H1 (cell line): ENCODE data around the gene DHCR7. TPM values are rescaled to one million over a fixed set of nuclear protein-coding genes. Genes with fewer than 3 reads are reported as not detected.

ENCODE experiments used
- CTCF ChIA-PET: fragments of 300-600 bp; sonication (Branson Sonifier 250); formaldehyde crosslinking; loops from one replicate; lab custom pipeline; 2021; ENCODE audit not compliant: partially characterized antibody; lab: Charles Lee
- POLR2A ChIA-PET: fragments of 300-600 bp; sonication (Branson Sonifier 250); formaldehyde crosslinking; loops from one replicate; lab custom pipeline; 2021; ENCODE audit warnings: inconsistent platforms; ENCODE audit not compliant: partially characterized antibody; lab: Charles Lee
- DNase-seq, 2 experiments: peaks; one replicate each; pipeline versions ENCODE4 v3.0.0 to v3.0.0-alpha.2; 2010 to 2022; ENCODE audit warnings: low spot score in 2 of 2, low read depth in 1 of 2, mixed read lengths in 1 of 2
- FAIRE-seq: peaks from 2 replicates; lab custom pipeline; 2011; peaks lifted over from hg19 to GRCh38; lab: Jason Lieb, UNC
- H2AFZ ChIP-seq: 2 replicates; pipeline ENCODE4 v1.8.1; 2012; ENCODE audit warnings: low read length, inconsistent platforms
- H2AK5ac ChIP-seq: 2 replicates; pipeline ENCODE4 v1.6.1; 2013; ENCODE audit warnings: low read depth, low read length
- H2BK120ac ChIP-seq: replicated peaks from 2 replicates; pipeline ENCODE3; 2013; ENCODE audit warnings: low read depth, low read length, inconsistent platforms
- H2BK12ac ChIP-seq: 2 replicates; pipeline ENCODE4 v1.6.1; 2013; ENCODE audit warnings: low read depth, low read length
- H2BK15ac ChIP-seq: 2 replicates; pipeline ENCODE4 v1.6.1; 2013; ENCODE audit warnings: low read length
- H2BK20ac ChIP-seq: 2 replicates; pipeline ENCODE4 v1.6.1; 2013; ENCODE audit warnings: low read length
- H2BK5ac ChIP-seq: 2 replicates; pipeline ENCODE4 v1.6.1; 2013; ENCODE audit warnings: low read depth, low read length
- H3K14ac ChIP-seq: 2 replicates; pipeline ENCODE4 v1.6.1; 2013; ENCODE audit warnings: inconsistent platforms; ENCODE audit not compliant: insufficient read length
- H3K18ac ChIP-seq: 2 replicates; pipeline ENCODE4 v1.6.1; 2013; ENCODE audit warnings: low read length; ENCODE audit errors: extremely low read depth
- H3K23ac ChIP-seq: 2 replicates; pipeline ENCODE4 v1.6.1; 2013; ENCODE audit warnings: inconsistent platforms; ENCODE audit not compliant: insufficient read length
- H3K23me2 ChIP-seq: 2 replicates; pipeline ENCODE4 v1.6.1; 2013; ENCODE audit warnings: low read depth, low read length
- H3K27ac ChIP-seq: 2 replicates; pipeline ENCODE4 v1.6.1; 2011; ENCODE audit warnings: low read depth, low read length, inconsistent platforms
- H3K27me3 ChIP-seq, 4 experiments: replicated peaks in 1 of 4; 1 replicate in 1 of 4; 2 replicates in 3 of 4; pipeline versions ENCODE4 v1.6.1 to v1.8.1; 2011 to 2013; ENCODE audit warnings: low read length in 3 of 4, mild to moderate bottlenecking in 3 of 4, inconsistent platforms in 2 of 4, mixed read lengths in 2 of 4, moderate library complexity in 1 of 4; ENCODE audit not compliant: control insufficient read depth in 3 of 4, insufficient read depth in 3 of 4; ENCODE audit errors: extremely low read depth in 1 of 4
- H3K36me3 ChIP-seq, 4 experiments: 2 replicates each; pipeline versions ENCODE4 v1.6.1 to v1.8.1; 2011 to 2013; ENCODE audit warnings: mild to moderate bottlenecking in 4 of 4, low read length in 3 of 4, moderate library complexity in 2 of 4, control low read depth in 1 of 4, inconsistent platforms in 1 of 4; ENCODE audit not compliant: insufficient read depth in 4 of 4, control insufficient read depth in 2 of 4
- H3K4ac ChIP-seq: replicated peaks from 2 replicates; pipeline ENCODE3; 2013; ENCODE audit warnings: low read length, low read depth, mixed read lengths, inconsistent platforms; ENCODE audit not compliant: insufficient read length
- H3K4me1 ChIP-seq, 4 experiments: replicated peaks in 1 of 4; 1 replicate in 1 of 4; 2 replicates in 3 of 4; pipeline versions ENCODE4 v1.6.1 to v1.8.1; 2011 to 2013; ENCODE audit warnings: low read length in 3 of 4, inconsistent platforms in 2 of 4, mixed read lengths in 1 of 4; ENCODE audit not compliant: insufficient read depth in 4 of 4, control insufficient read depth in 3 of 4
- H3K4me2 ChIP-seq, 2 experiments: 2 replicates each; pipeline versions ENCODE4 v1.6.1 to v1.8.1; 2011 to 2013; ENCODE audit warnings: low read depth in 2 of 2, low read length in 2 of 2, control low read depth in 1 of 2, inconsistent platforms in 1 of 2, mild to moderate bottlenecking in 1 of 2; ENCODE audit not compliant: insufficient read depth in 1 of 2
- H3K4me3 ChIP-seq, 4 experiments: fragments of 200-600, 300-600 bp in 1 of 4; sonication (generic), shearing (Covaris generic), sonication (Bioruptor Twin) in 1 of 4; 2 replicates each; pipeline versions ENCODE4 v1.5.1 to v1.8.1; 2011 to 2016; ENCODE audit warnings: low read length in 4 of 4, low read depth in 3 of 4, control low read depth in 2 of 4, inconsistent platforms in 2 of 4, mild to moderate bottlenecking in 2 of 4, mixed read lengths in 1 of 4, moderate library complexity in 1 of 4; ENCODE audit not compliant: insufficient read depth in 2 of 4; ENCODE audit errors: extremely low read depth in 1 of 4
- H3K56ac ChIP-seq: replicated peaks from 2 replicates; pipeline ENCODE3; 2013; ENCODE audit warnings: low read depth, mild to moderate bottlenecking, mixed read lengths, low read length, inconsistent platforms; ENCODE audit not compliant: insufficient read length
- H3K79me1 ChIP-seq: 2 replicates; pipeline ENCODE4 v1.6.1; 2013; ENCODE audit warnings: low read depth, low read length, control low read depth
- H3K79me2 ChIP-seq, 2 experiments: 2 replicates each; pipeline versions ENCODE4 v1.6.1 to v1.8.1; 2012 to 2013; ENCODE audit warnings: low read length in 2 of 2, mild to moderate bottlenecking in 2 of 2, inconsistent platforms in 1 of 2; ENCODE audit not compliant: insufficient read depth in 2 of 2, control insufficient read depth in 1 of 2
- H3K9ac ChIP-seq, 4 experiments: replicated peaks in 1 of 4; 1 replicate in 1 of 4; 2 replicates in 3 of 4; pipeline versions ENCODE4 v1.6.1 to v1.8.1; 2011 to 2013; ENCODE audit warnings: low read depth in 3 of 4, low read length in 3 of 4, control low read depth in 2 of 4, mild to moderate bottlenecking in 2 of 4, moderate library complexity in 2 of 4, inconsistent platforms in 1 of 4; ENCODE audit errors: extremely low read depth in 1 of 4
- H3K9me3 ChIP-seq, 2 experiments: 2 replicates each; pipeline versions ENCODE4 v1.6.1 to v1.8.1; 2012 to 2013; ENCODE audit warnings: mild to moderate bottlenecking in 2 of 2, moderate library complexity in 2 of 2, control low read depth in 1 of 2, inconsistent platforms in 1 of 2, low read depth in 1 of 2, low read length in 1 of 2, mixed read lengths in 1 of 2; ENCODE audit not compliant: insufficient read depth in 2 of 2
- H4K20me1 ChIP-seq, 2 experiments: replicated peaks in 1 of 2; 2 replicates each; pipeline versions ENCODE3 to v1.8.1; 2011 to 2013; ENCODE audit warnings: inconsistent platforms in 2 of 2, low read length in 2 of 2, mild to moderate bottlenecking in 1 of 2; ENCODE audit not compliant: insufficient read depth in 2 of 2, control insufficient read depth in 1 of 2
- H4K5ac ChIP-seq: 2 replicates; pipeline ENCODE4 v1.6.1; 2013; ENCODE audit warnings: low read length, low read depth, mixed read lengths, inconsistent platforms; ENCODE audit not compliant: insufficient read length
- H4K8ac ChIP-seq: 2 replicates; pipeline ENCODE4 v1.8.0; 2013; ENCODE audit warnings: mild to moderate bottlenecking, moderate library complexity, low read length, inconsistent platforms; ENCODE audit not compliant: insufficient read depth; ENCODE audit errors: extremely low read depth
- H4K91ac ChIP-seq: replicated peaks from 2 replicates; pipeline ENCODE3; 2013; ENCODE audit warnings: low read length, mixed read lengths, inconsistent platforms; ENCODE audit not compliant: insufficient read length
- FOSL1 ChIP-seq: IDR thresholded peaks from 2 replicates; pipeline ENCODE4 v1.6.1; 2011; ENCODE audit warnings: mild to moderate bottlenecking, low read depth, low read length, moderate library complexity; ENCODE audit not compliant: insufficient read depth
- KDM5A ChIP-seq: fragments of 200-600 bp; IDR thresholded peaks from 2 replicates; pipeline ENCODE4 v1.7.1; 2012; ENCODE audit warnings: mild to moderate bottlenecking, low read length, inconsistent platforms, mixed read lengths
- SP2 ChIP-seq: IDR thresholded peaks from 2 replicates; pipeline ENCODE4 v1.6.1; 2012; ENCODE audit warnings: mild to moderate bottlenecking, low read length, inconsistent platforms
- TAF1 ChIP-seq: IDR thresholded peaks from 2 replicates; pipeline ENCODE4 v1.6.1; 2011; ENCODE audit warnings: mild to moderate bottlenecking, low read depth, low read length
- WGBS, 2 experiments: shearing (Covaris generic) in 1 of 2; methylation state at CpG; one replicate each; pipeline versions ENCODE4 v1.1.6 to v1.1.7; 2013 to 2015; ENCODE audit warnings: low lambda C conversion rate in 2 of 2, mixed read lengths in 2 of 2, inconsistent platforms in 1 of 2, low coverage in 1 of 2, missing lambda C conversion rate in 1 of 2; ENCODE audit not compliant: insufficient replicate concordance in 2 of 2, insufficient coverage in 1 of 2, insufficient read length in 1 of 2; ENCODE audit errors: extremely low coverage in 1 of 2, missing lambda C conversion rate in 1 of 2; 5-methylcytosine and 5-hydroxymethylcytosine counted together
- polyA plus RNA-seq, 7 experiments: library from polyadenylated mRNA; depleted of rRNA in 3 of 7; stranded (reverse) in 5 of 7; unstranded in 2 of 7; fragments of >200 nt in 5 of 7; fragments of 200-250 nt in 2 of 7; gene quantifications; 1 replicate in 5 of 7; 2 replicates in 1 of 7; 4 replicates in 1 of 7; pipeline versions ENCODE4 v1.2.1 to v1.2.3, GENCODE V29; 2011 to 2013; ENCODE audit warnings: missing spikeins in 2 of 7, mixed read lengths in 2 of 7
- total RNA-seq: library from RNA; stranded (reverse); fragmentation: NEBNext Ultra II Directional; extraction: Animal tissue kit (Norgen Biotek cat#: 25700); gene quantifications from 2 replicates; pipeline ENCODE4 v1.2.1, GENCODE V29; 2021

Gene DHCR7
- total and polyA plus RNA-seq, 2 of the 8 experiments (the other 6 are each of a cell fraction or from before 2014, with no cell fraction given) = 144 to 157 TPM

- no peak overlapping the region for H2BK120ac ChIP-seq
- H3K9me3 ChIP-seq = no peaks in the 10 kb centered on the region
- H3K23me2 ChIP-seq = no peaks in the 10 kb centered on the region
- DNase-seq (no peak), FAIRE-seq (no peak)
- no peak for TF ChIP-seq TAF1
- no peak for TF ChIP-seq SP2
- no peak for TF ChIP-seq KDM5A
- no peak for TF ChIP-seq FOSL1
- no peak overlapping the region for H4K91ac ChIP-seq
- H2BK5ac ChIP-seq = no peak overlapping the region
- H3K36me3 ChIP-seq = peaks cover 2 to 22% (median 14%) of the 10 kb centered on the region in 4 experiments; a peak in 7 of 8 replicates
- H3K79me1 ChIP-seq = no peaks in the 10 kb centered on the region
- H2AK5ac ChIP-seq = no peak overlapping the region
- no peak overlapping the region for H3K4ac ChIP-seq
- no peak overlapping the region for H2BK12ac ChIP-seq
- H2BK20ac ChIP-seq = no peak overlapping the region
- H3K56ac ChIP-seq = no peak overlapping the region
- H4K8ac ChIP-seq = no peak overlapping the region
- no peak overlapping the region for H3K9ac ChIP-seq
- H3K4me3 ChIP-seq = no peak overlapping the region
- H3K27me3 ChIP-seq = no peaks in the 10 kb centered on the region
- H3K14ac ChIP-seq = no peak overlapping the region
- 93% methylated on average over 16 of the region's 21 CpGs; no CpG with 5 or more reads in 1 of the 2 experiments for WGBS, 2 experiments
- H3K18ac ChIP-seq = no peak overlapping the region
- no peak overlapping the region for H3K23ac ChIP-seq
- CTCF ChIA-PET = interaction anchor here (0.8 to 1.2 kb wide), 2 partner anchors 22 to 37 kb away, joined by 3 read pairs; no protein-coding TSS in a partner anchor
- H3K4me1 ChIP-seq = peaks cover 0 to 9% (median 4%) of the 10 kb centered on the region in 4 experiments; a peak in 6 of 7 replicates
- H4K20me1 ChIP-seq = peaks cover 6 to 15% of the 10 kb centered on the region in 2 experiments
- no peak overlapping the region for H4K5ac ChIP-seq
- POLR2A ChIA-PET = interaction anchor here (0.8 kb wide), 1 partner anchor 9 kb away, joined by 3 read pairs; no protein-coding TSS in a partner anchor
- H3K27ac ChIP-seq = no peak overlapping the region
- H2BK15ac ChIP-seq = no peak overlapping the region
- no peak overlapping the region for H3K4me2 ChIP-seq
- H3K79me2 ChIP-seq = no peaks in the 10 kb centered on the region
- no peak overlapping the region for H2AFZ ChIP-seq
Measured at GRCh38 chr11:71476031-71476430, 27.8 kb upstream of the DHCR7 start.
